Nasal cavity respiratory epithelium epithelial cell of viscerocranial mucosa (primary cell): Measurements from ENCODE around the gene TEX50. TPM values are rescaled to one million over a fixed set of nuclear protein-coding genes. Genes with fewer than 3 reads are reported as not detected.

Experiments
- total RNA-seq: library from RNA; depleted of rRNA; stranded (reverse); fragments of >200 nt; gene quantifications from 2 replicates; pipeline ENCODE4 v1.2.3, GENCODE V29; 2014

Gene TEX50
- not detected in 2 replicates for total RNA-seq

GRCh38 chr1:173635116-173635515 lies at the start of gene TEX50:
Gene TEX50 (plus strand): TSS chr1:173635338. CDS start chr1:173635522, 184 bp downstream.

GRCh38 chr1:173603056-173603591 lies 32.0 kb upstream of the TEX50 start, which contains the start of gene SLC9C2:
Gene SLC9C2 (minus strand): TSS chr1:173603072. CDS start chr1:173601776, 1,296 bp downstream.

DNA sequence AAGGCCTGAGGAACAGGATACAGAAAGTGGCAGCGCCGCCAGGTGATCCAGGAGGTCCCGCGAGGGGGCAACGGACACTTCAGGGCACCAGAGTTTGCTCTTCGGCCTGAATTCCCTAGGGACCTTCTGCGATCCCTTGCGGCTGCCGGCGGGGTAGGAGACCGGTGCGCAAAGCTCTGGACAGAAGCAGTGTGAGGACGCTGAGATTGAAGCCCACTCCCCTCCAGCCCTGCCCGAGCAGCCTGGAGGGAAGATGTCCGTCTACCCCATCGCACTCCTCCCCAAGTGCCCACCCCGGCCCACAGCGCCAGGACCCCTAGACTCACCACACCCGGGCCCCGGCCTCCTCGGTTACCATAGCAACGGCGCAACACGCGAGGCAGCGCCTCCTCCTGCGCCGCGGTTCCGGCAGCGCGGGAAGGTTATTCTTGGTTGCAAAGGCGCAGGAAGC lies 34.4 kb downstream of the TEX50 start, which contains the start of gene ANKRD45:
TSS of gene ANKRD45 (minus strand) at position 361 of the 451 bp plus-strand sequence. CDS start 10,433 bp downstream, outside the sequence.

Other genes with a start within 250 kb of the TEX50 start
- 150 and 155 TPM in 2 replicates for gene PRDX6, start 158.0 kb upstream of the TEX50 start, total RNA-seq
- gene SLC9C2, start 32.3 kb upstream of the TEX50 start, total RNA-seq, result under 0.01 TPM in 1 of 2 replicates, not detected in the other
- 0.28 TPM in 1 of 2 replicates, not detected in the other for gene ANKRD45, start 34.5 kb downstream of the TEX50 start, total RNA-seq
- 42.0 and 52.3 TPM in 2 replicates for gene KLHL20, start 79.6 kb downstream of the TEX50 start, total RNA-seq
- gene DARS2, start 189.3 kb downstream of the TEX50 start, total RNA-seq, result 21.9 and 24.0 TPM in 2 replicates
- gene CENPL, start 189.5 kb downstream of the TEX50 start, total RNA-seq, result 5.6 and 6.5 TPM in 2 replicates
- 576 and 1,864 TPM in 2 replicates for gene GAS5, start 232.7 kb downstream of the TEX50 start, total RNA-seq
- gene ZBTB37, start 233.0 kb downstream of the TEX50 start, total RNA-seq, result 3.8 and 5.8 TPM in 2 replicates